Activated CD4-positive, CD25-positive, alpha-beta regulatory T cell (primary cell): ENCODE results near the gene SELENOM.
"Not testable (repeated sequence)": the region's sequence is repeated elsewhere in the genome, so short reads cannot be mapped to it uniquely, and the experiment has no call there.

Source experiments
- DNase-seq, 4 experiments: peaks; one replicate each; lab custom pipeline; 2025; lab: John Stamatoyannopoulos, UW

SELENOM gene

DNA sequence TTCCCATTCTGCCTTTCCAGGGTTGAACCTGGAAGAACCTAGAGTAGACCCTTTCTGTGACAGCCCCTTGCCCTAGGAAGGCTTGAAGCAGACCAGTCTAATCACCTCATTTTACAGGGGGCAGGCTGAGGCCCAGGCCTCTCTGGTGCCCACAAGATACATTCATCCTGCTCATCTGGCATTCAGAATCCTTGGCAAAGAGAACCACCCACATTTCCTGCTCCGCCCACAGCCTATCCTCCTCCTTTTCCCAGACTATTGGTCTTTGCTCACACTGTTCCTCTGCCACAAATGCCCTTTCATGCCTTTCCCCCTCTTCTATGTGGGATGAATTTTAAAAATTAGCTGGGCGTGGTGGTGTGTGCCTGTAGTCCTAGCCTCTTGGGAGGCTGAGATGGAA, 29.0 kb downstream of the SELENOM start:
- not testable (repeated sequence) for DNase-seq

DNA sequence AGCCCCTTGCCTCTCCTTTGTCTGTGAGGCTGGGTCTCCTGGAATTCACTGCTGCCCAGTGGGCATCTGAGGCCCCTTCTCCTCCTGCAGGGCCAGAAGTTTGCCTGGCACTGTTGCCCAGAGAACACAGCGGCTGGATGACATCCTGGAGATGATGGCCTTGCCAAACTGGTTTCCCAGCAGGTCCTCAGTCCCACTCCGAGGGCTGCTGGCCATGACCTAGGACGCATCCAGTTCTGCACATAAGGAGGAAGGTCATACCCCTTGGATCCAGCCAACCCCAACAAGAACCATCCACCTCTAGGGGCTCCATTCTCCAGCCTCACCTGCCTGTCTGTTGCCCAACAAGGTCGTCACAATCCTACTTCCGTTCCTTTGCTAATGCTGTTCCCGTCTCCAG, 29.7 kb downstream of the SELENOM start:
- DNase-seq = no peak

DNA sequence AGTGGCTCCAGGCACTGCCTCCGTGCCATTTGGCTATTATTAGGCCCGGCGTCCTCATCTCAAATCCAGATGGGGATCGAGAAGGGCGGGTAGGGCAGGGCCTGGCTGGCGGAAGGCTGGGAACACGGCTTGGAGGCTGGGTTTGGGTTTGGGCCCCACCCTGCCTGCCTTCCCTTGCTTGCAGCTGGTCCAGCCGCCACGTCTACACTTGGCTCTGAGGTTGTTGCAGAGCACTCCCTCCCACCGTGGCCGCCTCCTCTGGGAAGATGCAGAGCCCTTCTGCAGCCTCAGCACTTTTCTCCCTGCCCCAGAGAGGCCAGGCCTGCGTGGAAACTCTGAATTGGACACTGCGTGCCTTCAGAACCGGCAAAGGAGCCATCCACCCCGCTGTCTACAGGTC, 31.4 kb downstream of the SELENOM start:
- DNase-seq = no peak

DNA sequence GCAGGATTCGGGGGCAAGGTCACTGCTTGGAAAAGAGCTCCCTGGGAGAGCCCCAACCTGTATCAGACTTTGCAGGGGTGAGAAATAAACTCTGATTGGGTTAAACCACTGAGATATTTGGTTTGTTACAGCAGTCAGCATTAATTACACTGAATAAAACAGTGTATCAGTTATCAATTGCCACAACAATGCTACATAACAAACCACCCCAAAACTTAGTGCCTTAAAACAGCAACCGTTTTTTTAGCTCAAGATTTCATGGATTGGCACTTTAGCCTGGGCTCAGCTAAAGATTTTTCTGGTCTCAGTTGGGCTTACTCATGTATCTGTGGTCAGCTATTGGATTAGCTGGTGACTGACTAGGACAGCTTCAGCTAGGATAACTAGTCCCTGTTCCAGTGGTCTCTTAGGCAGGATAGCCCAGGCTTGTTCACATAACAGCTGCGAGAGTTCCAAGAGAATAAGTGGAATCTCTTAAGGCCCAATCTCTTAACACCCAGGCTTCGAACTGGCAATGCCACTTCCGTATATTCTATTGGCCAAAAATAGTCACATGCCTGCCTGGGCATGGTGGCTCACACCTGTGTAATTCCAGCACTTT, 33.7 kb downstream of the SELENOM start:
- DNase-seq = not testable (repeated sequence)

DNA sequence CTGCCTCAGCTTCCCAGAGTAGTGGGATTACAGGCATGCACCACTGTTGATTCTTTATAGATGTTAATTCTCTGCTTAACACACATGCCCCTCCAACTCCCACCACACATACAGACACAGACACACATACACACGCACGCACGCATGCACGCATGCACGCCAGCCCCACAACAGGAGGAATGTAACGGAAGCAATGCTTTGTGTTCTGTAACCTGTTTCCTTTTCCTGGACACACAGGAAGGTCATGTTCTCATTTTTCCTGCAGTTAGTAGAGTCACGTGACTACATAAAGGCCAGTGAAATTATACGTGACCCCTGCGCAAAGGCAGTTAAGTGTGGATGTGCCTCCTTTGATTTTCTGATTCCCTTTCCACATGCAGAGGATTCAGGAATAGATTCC, 34.2 kb downstream of the SELENOM start:
- DNase-seq = not testable (repeated sequence)

DNA sequence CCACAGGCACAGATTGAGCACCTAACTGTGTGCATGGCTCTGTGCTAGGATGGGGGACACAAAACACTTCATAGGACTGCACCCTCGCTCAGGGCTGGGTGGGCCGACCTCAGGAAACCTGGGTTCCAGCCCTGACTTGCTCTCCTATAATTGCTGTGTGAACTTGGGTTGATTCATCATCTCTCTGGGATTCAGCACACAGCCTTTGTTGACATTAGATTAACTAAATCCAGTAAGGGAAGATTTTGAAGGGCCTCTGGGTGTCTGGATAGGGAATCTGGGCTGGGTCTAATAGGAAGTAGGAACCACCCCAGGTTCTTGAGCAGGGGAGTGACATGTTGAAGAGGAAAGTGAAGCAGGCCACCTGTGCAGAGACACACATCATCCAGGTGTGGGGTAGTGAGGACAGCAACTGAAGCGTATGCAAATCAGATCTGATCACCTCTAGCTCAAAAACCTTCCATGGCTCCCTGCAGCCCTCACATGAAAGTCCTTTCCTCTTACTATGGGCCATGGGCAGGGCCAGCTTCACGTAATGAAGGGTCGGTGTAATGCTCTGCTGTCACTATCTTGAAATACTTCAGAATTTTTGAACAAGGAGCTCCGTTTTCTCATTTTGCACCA, 37.6 kb downstream of the SELENOM start:
- not testable (repeated sequence) for DNase-seq

DNA sequence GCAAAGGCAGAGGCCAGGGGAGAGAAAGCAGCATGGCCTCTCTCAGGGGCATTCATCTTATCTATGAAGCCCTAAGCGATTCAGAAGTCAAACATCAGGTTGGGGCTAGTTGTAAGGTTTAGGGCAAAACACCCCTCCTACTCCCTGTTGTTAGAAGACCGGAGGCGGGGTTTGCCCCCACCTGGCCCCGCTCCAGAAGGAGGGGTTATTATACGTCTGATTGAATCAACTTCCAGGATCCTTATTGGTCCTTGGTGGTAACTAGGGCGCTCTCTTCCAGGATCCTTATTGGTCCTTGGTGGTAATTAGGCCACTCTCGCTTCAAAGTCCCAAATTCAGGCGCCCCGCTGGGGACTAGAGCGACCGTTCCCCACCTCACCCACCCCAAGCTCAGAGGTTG, 38.4 kb downstream of the SELENOM start:
- DNase-seq = no peak

DNA sequence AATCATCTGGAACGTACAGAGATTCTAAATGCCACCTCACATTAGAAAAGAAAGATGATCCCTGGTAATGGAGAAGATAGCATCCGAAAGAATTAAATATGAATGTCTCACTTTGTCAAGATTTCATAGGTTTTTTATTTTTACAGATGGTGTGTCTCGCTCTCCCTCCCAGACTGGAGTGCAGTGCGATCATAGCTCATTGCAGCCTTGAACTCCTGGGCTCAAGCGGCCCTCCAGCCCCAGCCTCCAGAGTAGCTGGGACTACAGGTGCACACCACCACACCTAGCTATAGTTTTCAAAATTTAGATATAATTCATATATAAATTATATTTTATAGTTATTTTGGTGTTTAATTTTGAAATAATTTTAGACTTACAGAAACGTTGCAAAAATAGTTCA, 43.0 kb downstream of the SELENOM start:
- no peak for DNase-seq

DNA sequence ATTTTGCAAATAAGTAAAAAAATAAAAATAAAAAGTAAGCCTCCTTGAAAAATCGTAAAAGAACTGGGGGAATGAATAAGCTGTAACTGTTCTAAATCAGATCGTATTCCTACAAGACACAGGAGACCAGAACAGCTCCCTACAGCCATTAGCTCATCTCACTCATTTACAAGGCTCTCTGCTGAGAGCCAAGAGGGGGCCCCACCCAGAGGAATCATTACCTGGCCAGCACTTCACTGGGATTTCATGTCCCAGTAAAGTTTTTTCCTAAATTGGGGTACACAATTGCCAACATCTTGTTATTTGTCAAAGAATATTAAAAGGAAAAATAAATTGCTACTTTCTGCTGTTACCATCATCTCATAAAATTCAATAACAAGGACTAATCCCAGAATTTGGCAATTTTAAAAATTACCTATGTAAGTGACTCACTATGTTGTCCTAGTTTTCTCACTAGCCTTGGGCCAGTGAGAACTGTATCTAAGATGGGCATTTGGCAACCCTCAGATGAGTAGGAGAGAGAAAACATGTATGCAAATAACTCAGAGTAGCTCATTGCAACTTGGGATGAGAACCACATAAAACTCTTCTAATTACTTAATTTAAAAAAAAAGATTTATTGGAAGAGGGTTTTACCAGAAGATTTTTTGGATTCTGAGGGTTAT, 44.7 kb downstream of the SELENOM start:
- DNase-seq = no peak

DNA sequence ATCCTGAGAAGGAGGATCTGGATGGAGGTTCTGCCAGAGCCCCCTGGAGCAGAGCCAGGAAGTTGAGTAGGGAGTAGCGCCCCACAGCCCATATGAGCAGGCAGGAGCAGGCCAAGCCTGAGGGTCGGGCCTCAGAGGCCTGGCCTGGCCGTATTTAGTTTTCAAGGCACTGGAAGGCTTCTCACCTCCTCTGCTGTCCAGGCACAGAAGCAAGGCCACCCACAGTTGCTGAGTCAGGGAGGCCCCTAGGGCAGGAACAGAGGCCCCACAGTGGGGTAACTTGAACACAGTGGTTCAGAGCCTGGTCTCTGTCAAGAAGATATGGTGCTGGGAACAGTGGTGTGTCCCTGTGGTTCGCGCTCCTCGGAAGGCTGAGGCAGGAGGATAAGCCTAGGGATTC, 47.7 kb downstream of the SELENOM start:
- not testable (repeated sequence) for DNase-seq

DNA sequence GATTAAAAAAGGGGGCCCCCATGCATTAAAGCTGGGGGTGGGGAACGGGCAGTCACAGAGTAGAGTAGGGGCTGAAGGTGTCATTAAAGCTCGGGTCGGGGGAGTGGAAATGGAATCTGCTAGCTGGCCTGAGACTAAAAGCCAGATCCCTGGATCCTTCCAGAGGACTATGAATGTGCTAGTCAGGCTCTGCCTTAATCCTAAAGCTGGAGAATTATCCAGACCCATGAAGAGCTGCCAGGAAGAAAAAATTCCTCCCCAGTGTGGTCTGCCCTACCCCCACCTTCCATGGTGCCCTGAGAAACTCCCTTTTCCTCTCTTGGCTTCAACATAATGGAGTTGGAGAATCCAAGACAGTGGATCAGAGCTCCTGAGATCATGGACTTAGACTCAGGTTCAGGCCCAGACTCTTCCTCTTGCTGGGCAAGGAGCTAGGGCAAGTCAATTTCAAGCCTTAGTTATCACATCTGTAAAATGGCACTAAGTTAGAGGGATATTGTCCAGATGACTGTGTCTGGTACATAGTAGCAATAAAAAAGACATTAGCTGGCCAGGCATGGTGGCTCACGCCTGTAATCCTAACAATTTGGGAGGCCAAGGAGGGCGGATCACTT, 50.3 kb downstream of the SELENOM start:
- no peak for DNase-seq

DNA sequence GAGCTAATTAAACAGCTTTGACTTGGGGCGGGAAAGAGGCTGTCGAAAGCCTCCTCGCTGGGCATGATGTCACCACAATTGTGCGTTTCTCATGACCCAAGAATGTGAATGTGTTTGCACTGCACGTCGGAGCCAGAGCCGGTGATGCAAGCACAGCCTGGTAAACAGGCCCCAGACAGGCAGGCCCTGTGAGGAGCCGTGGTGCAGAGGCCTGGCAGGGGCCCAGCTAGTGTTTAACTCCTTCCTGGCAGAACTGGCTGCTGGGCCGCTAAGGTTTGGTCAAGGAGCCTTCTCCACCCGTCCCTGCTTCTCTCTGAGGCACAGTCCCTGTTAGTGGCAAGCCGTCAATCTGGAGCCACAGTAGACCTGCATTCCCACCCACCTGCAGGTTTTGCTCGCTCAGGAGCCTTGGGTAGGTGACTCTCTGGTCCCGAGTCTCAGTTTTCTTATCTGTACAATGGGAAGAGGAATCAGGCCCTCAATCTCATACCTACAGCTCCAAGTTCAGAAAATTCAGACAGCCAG, 51.7 kb downstream of the SELENOM start:
- DNase-seq = no peak

DNA sequence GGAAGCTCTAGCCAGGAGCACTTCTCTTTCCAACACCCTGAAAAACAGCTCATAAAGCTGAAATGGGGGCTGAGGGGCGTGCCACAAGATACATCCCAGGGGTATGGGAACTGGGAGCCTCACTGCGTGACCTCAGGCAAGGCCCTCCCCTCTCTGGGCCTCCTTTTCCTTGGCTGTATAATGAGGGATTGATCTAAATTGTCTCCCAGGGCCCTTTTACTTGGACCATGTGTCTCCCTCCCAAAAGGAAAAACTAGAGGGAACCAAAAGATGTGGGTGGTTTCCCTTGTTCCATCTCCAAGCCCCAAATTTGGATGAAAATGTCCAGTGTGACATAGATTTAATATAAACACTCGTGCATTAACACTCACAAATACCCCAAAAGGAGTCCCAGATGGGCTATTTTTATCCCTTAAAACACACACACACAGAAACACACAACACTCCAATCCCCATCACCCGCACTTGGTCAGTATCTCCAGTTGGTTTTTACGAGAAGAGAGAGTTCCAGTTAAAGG, 52.2 kb downstream of the SELENOM start:
- DNase-seq = no peak
